IPS-15b (cell line): ENCODE data around the gene EFHC1.

ENCODE experiments used
- H3K27me3 ChIP-seq: one replicate; pipeline ENCODE4 v1.6.1; 2013; ENCODE audit warnings: low read length; ENCODE audit not compliant: control insufficient read depth, insufficient read depth
- H3K36me3 ChIP-seq: one replicate; pipeline ENCODE4 v1.6.1; 2013; ENCODE audit warnings: low read length; ENCODE audit not compliant: control insufficient read depth, insufficient read depth
- H3K4me1 ChIP-seq: one replicate; pipeline ENCODE4 v1.6.1; 2013; ENCODE audit warnings: mild to moderate bottlenecking, low read length; ENCODE audit not compliant: control insufficient read depth, insufficient read depth
- H3K4me3 ChIP-seq: one replicate; pipeline ENCODE4 v1.5.1; 2013; ENCODE audit warnings: low read depth, low read length
- H3K9ac ChIP-seq: one replicate; pipeline ENCODE4 v1.6.1; 2013; ENCODE audit warnings: low read depth, mild to moderate bottlenecking, low read length
- H3K9me3 ChIP-seq: one replicate; pipeline ENCODE4 v1.6.1; 2013; ENCODE audit warnings: mild to moderate bottlenecking, low read length; ENCODE audit not compliant: control insufficient read depth, insufficient read depth

The EFHC1 gene

GRCh38 chr6:52555518-52556233, 135.5 kb downstream of the EFHC1 start:
- Histone ChIP-seq H3K4me3 (no peak overlapping the region), H3K36me3 (no peaks in the 10 kb centered on the region), H3K9ac (no peak overlapping the region), H3K27me3 (no peaks in the 10 kb centered on the region), H3K9me3 (no peaks in the 10 kb centered on the region), H3K4me1 (peaks cover 22% of the 10 kb centered on the region)

GRCh38 chr6:52557389-52558265, 137.5 kb downstream of the EFHC1 start:
- peaks cover 7% of the 10 kb centered on the region for H3K4me1 ChIP-seq
- H3K9me3 ChIP-seq: no peaks in the 10 kb centered on the region
- no peaks in the 10 kb centered on the region for H3K36me3 ChIP-seq
- no peaks in the 10 kb centered on the region for H3K27me3 ChIP-seq
- no peak overlapping the region for H3K9ac ChIP-seq
- no peak overlapping the region for H3K4me3 ChIP-seq

GRCh38 chr6:52558266-52559000, 138.3 kb downstream of the EFHC1 start:
- peaks cover 4% of the 10 kb centered on the region for H3K4me1 ChIP-seq
- H3K36me3 ChIP-seq: no peaks in the 10 kb centered on the region
- H3K4me3 ChIP-seq: no peak overlapping the region
- no peaks in the 10 kb centered on the region for H3K27me3 ChIP-seq
- H3K9ac ChIP-seq: no peak overlapping the region
- H3K9me3 ChIP-seq: no peaks in the 10 kb centered on the region

- H3K27me3 ChIP-seq: no peaks in the 10 kb centered on the region
- peaks cover 6% of the 10 kb centered on the region for H3K4me1 ChIP-seq
- H3K9me3 ChIP-seq: no peaks in the 10 kb centered on the region
- H3K4me3 ChIP-seq: no peak overlapping the region
- H3K9ac ChIP-seq: no peak overlapping the region
- H3K36me3 ChIP-seq: no peaks in the 10 kb centered on the region
These were observed 140.3 kb downstream of the EFHC1 start for GRCh38 chr6:52560462-52560861.

- Histone ChIP-seq H3K9ac (no peak overlapping the region), H3K4me3 (no peak overlapping the region), H3K27me3 (no peaks in the 10 kb centered on the region), H3K9me3 (no peaks in the 10 kb centered on the region), H3K4me1 (peaks cover 6% of the 10 kb centered on the region), H3K36me3 (no peaks in the 10 kb centered on the region)
These were observed 142.8 kb downstream of the EFHC1 start for GRCh38 chr6:52562911-52563310.

- H3K9ac ChIP-seq: no peak overlapping the region
- no peaks in the 10 kb centered on the region for H3K9me3 ChIP-seq
- no peaks in the 10 kb centered on the region for H3K27me3 ChIP-seq
- no peaks in the 10 kb centered on the region for H3K36me3 ChIP-seq
- H3K4me1 ChIP-seq: peaks cover 7% of the 10 kb centered on the region
- H3K4me3 ChIP-seq: no peak overlapping the region
These were observed 144.7 kb downstream of the EFHC1 start for GRCh38 chr6:52564856-52565255.

GRCh38 chr6:52566201-52566600, 146.1 kb downstream of the EFHC1 start:
- Histone ChIP-seq H3K9ac (no peak overlapping the region), H3K4me1 (peaks cover 8% of the 10 kb centered on the region), H3K9me3 (no peaks in the 10 kb centered on the region), H3K4me3 (no peak overlapping the region), H3K36me3 (no peaks in the 10 kb centered on the region), H3K27me3 (no peaks in the 10 kb centered on the region)

- Histone ChIP-seq H3K4me1 (peaks cover 8% of the 10 kb centered on the region), H3K36me3 (no peaks in the 10 kb centered on the region), H3K4me3 (no peak overlapping the region), H3K9me3 (no peaks in the 10 kb centered on the region), H3K9ac (no peak overlapping the region), H3K27me3 (no peaks in the 10 kb centered on the region)
These were observed 146.7 kb downstream of the EFHC1 start for GRCh38 chr6:52566853-52567279.

- no peaks in the 10 kb centered on the region for H3K27me3 ChIP-seq
- peaks cover 14% of the 10 kb centered on the region for H3K4me1 ChIP-seq
- H3K9me3 ChIP-seq: no peaks in the 10 kb centered on the region
- no peak overlapping the region for H3K9ac ChIP-seq
- no peak overlapping the region for H3K4me3 ChIP-seq
- H3K36me3 ChIP-seq: no peaks in the 10 kb centered on the region
These were observed 148.2 kb downstream of the EFHC1 start for GRCh38 chr6:52568320-52568719.

GRCh38 chr6:52570291-52570700, 150.2 kb downstream of the EFHC1 start:
- Histone ChIP-seq H3K9ac (no peak overlapping the region), H3K36me3 (no peaks in the 10 kb centered on the region), H3K9me3 (no peaks in the 10 kb centered on the region), H3K27me3 (no peaks in the 10 kb centered on the region), H3K4me3 (no peak overlapping the region), H3K4me1 (peaks cover 16% of the 10 kb centered on the region)

GRCh38 chr6:52571099-52571755, 151.1 kb downstream of the EFHC1 start:
- Histone ChIP-seq H3K9me3 (no peaks in the 10 kb centered on the region), H3K4me3 (no peak overlapping the region), H3K4me1 (peaks cover 22% of the 10 kb centered on the region), H3K36me3 (no peaks in the 10 kb centered on the region), H3K9ac (no peak overlapping the region), H3K27me3 (no peaks in the 10 kb centered on the region)
